HEK293 (cell line): Measurements from ENCODE around the gene SPEF1.

Experiments used
- CTCF ChIA-PET: fragments of 350-600 bp; formaldehyde crosslinking; extraction: SDS; loops from one replicate; lab custom pipeline; 2021; ENCODE audit warnings: antibody characterized with exemption; lab: Yijun Ruan, JAX
- POLR2A ChIA-PET: fragments of 300-600 bp; formaldehyde crosslinking; extraction: SDS; loops from one replicate; lab custom pipeline; 2020; ENCODE audit warnings: antibody characterized with exemption, inconsistent platforms; lab: Yijun Ruan, JAX
- H3K27ac ChIP-seq: fragments of 200-500 bp; sonication (Bioruptor generic); 2 replicates; pipeline ENCODE4 v1.5.1; 2014; ENCODE audit warnings: low read depth, low read length, control low read depth, inconsistent platforms; ENCODE audit errors: extremely low read depth
- H3K36me3 ChIP-seq, 2 experiments: fragments of 200-500 bp in 1 of 2; sonication (Bioruptor generic) in 1 of 2; 1 replicate in 1 of 2; 2 replicates in 1 of 2; pipeline ENCODE4 v1.5.1; 2014 to 2017; ENCODE audit warnings: inconsistent platforms in 2 of 2, low read length in 2 of 2; ENCODE audit not compliant: control insufficient read depth in 2 of 2, insufficient read depth in 1 of 2
- H3K4me1 ChIP-seq: fragments of 200-500 bp; sonication (Bioruptor generic); 2 replicates; pipeline ENCODE4 v1.5.1; 2014; ENCODE audit warnings: mild to moderate bottlenecking, low read length, inconsistent platforms; ENCODE audit not compliant: control insufficient read depth, insufficient read depth
- H3K4me3 ChIP-seq: 2 replicates; pipeline ENCODE4 v1.5.1; 2011; ENCODE audit warnings: low read depth, mild to moderate bottlenecking, control low read depth, low read length, moderate library complexity
- H3K9me3 ChIP-seq: fragments of 200-500 bp; sonication (Bioruptor generic); 2 replicates; pipeline ENCODE4 v1.5.1; 2014; ENCODE audit warnings: low read depth, low read length, inconsistent platforms; ENCODE audit not compliant: control insufficient read depth, insufficient read depth
- BCL11A ChIP-seq: fragments of 450-650 bp; formaldehyde crosslinking; IDR thresholded peaks from 2 replicates; pipeline ENCODE4 v1.5.1; 2016; ENCODE audit warnings: low read depth, missing biosample characterization, missing genetic modification characterization
- KLF7 ChIP-seq: fragments of 450-650 bp; formaldehyde crosslinking; IDR thresholded peaks from 2 replicates; pipeline ENCODE4 v1.5.1; 2016; ENCODE audit warnings: missing biosample characterization, missing genetic modification characterization, borderline replicate concordance
- MZF1 ChIP-seq: fragments of 450-650 bp; formaldehyde crosslinking; IDR thresholded peaks from 2 replicates; pipeline ENCODE4 v1.5.1; 2017; ENCODE audit warnings: missing biosample characterization, missing genetic modification characterization, borderline replicate concordance
- OVOL3 ChIP-seq: fragments of 450-650 bp; formaldehyde crosslinking; IDR thresholded peaks from 2 replicates; pipeline ENCODE4 v1.5.1; 2016; ENCODE audit warnings: missing biosample characterization, missing genetic modification characterization
- RBAK ChIP-seq: fragments of 450-650 bp; formaldehyde crosslinking; IDR thresholded peaks from 2 replicates; pipeline ENCODE4 v1.5.1; 2016; ENCODE audit warnings: missing biosample characterization, missing genetic modification characterization
- ZBTB48 ChIP-seq: fragments of 450-650 bp; formaldehyde crosslinking; IDR thresholded peaks from 2 replicates; pipeline ENCODE4 v1.5.1; 2016; ENCODE audit warnings: missing biosample characterization, missing genetic modification characterization
- ZNF114 ChIP-seq: fragments of 450-650 bp; formaldehyde crosslinking; IDR thresholded peaks from 2 replicates; pipeline ENCODE4 v1.5.0; 2017; ENCODE audit warnings: missing biosample characterization, missing genetic modification characterization
- ZNF175 ChIP-seq: fragments of 450-650 bp; formaldehyde crosslinking; IDR thresholded peaks from 2 replicates; pipeline ENCODE4 v1.5.1; 2016; ENCODE audit warnings: missing biosample characterization, missing genetic modification characterization
- ZNF221 ChIP-seq: fragments of 450-650 bp; formaldehyde crosslinking; IDR thresholded peaks from 2 replicates; pipeline ENCODE4 v1.5.1; 2017; ENCODE audit warnings: missing biosample characterization, missing genetic modification characterization, borderline replicate concordance
- ZNF280C ChIP-seq: fragments of 450-650 bp; formaldehyde crosslinking; IDR thresholded peaks from 2 replicates; pipeline ENCODE4 v1.5.1; 2016; ENCODE audit warnings: missing biosample characterization, missing genetic modification characterization
- ZNF366 ChIP-seq: fragments of 450-650 bp; formaldehyde crosslinking; conservative IDR thresholded peaks from 2 replicates; pipeline ENCODE4 v1.5.1; 2016; ENCODE audit warnings: missing biosample characterization, missing genetic modification characterization
- ZNF394 ChIP-seq: fragments of 450-650 bp; formaldehyde crosslinking; IDR thresholded peaks from 2 replicates; pipeline ENCODE4 v1.5.1; 2016; ENCODE audit warnings: missing biosample characterization, missing genetic modification characterization, mild to moderate bottlenecking, moderate library complexity, borderline replicate concordance
- ZNF416 ChIP-seq: fragments of 450-650 bp; formaldehyde crosslinking; IDR thresholded peaks from 2 replicates; pipeline ENCODE4 v1.5.1; 2016; ENCODE audit warnings: missing biosample characterization, missing genetic modification characterization
- ZNF423 ChIP-seq: fragments of 450-650 bp; formaldehyde crosslinking; IDR thresholded peaks from 2 replicates; pipeline ENCODE4 v1.5.1; 2016; ENCODE audit warnings: missing biosample characterization, missing genetic modification characterization
- ZNF529 ChIP-seq: fragments of 450-650 bp; formaldehyde crosslinking; IDR thresholded peaks from 2 replicates; pipeline ENCODE4 v1.5.1; 2017; ENCODE audit warnings: missing genetic modification characterization, missing biosample characterization; ENCODE audit not compliant: insufficient replicate concordance
- ZNF585B ChIP-seq: fragments of 450-650 bp; formaldehyde crosslinking; IDR thresholded peaks from 2 replicates; pipeline ENCODE4 v1.5.1; 2016; ENCODE audit warnings: missing biosample characterization, missing genetic modification characterization
- ZNF623 ChIP-seq: fragments of 450-650 bp; formaldehyde crosslinking; IDR thresholded peaks from 2 replicates; pipeline ENCODE4 v1.5.1; 2016; ENCODE audit warnings: missing biosample characterization, missing genetic modification characterization
- ZSCAN23 ChIP-seq: fragments of 450-650 bp; formaldehyde crosslinking; IDR thresholded peaks from 2 replicates; pipeline ENCODE4 v1.5.1; 2016; ENCODE audit warnings: missing biosample characterization, missing genetic modification characterization
- TF ChIP-seq, protein P1 (sequence below): fragments of 450-650 bp; formaldehyde crosslinking; conservative IDR thresholded peaks from 2 replicates; pipeline ENCODE4 v1.5.1; 2016; ENCODE audit warnings: low read depth, missing biosample characterization, missing genetic modification characterization
- TF ChIP-seq, protein P2 (sequence below): fragments of 450-650 bp; formaldehyde crosslinking; IDR thresholded peaks from 2 replicates; pipeline ENCODE4 v1.5.1; 2017; ENCODE audit warnings: missing biosample characterization, mild to moderate bottlenecking, missing genetic modification characterization, moderate library complexity
- TF ChIP-seq, protein P3 (sequence below): fragments of 450-650 bp; formaldehyde crosslinking; IDR thresholded peaks from 2 replicates; pipeline ENCODE4 v1.5.1; 2016; ENCODE audit warnings: missing biosample characterization, missing genetic modification characterization

Gene SPEF1

DNA sequence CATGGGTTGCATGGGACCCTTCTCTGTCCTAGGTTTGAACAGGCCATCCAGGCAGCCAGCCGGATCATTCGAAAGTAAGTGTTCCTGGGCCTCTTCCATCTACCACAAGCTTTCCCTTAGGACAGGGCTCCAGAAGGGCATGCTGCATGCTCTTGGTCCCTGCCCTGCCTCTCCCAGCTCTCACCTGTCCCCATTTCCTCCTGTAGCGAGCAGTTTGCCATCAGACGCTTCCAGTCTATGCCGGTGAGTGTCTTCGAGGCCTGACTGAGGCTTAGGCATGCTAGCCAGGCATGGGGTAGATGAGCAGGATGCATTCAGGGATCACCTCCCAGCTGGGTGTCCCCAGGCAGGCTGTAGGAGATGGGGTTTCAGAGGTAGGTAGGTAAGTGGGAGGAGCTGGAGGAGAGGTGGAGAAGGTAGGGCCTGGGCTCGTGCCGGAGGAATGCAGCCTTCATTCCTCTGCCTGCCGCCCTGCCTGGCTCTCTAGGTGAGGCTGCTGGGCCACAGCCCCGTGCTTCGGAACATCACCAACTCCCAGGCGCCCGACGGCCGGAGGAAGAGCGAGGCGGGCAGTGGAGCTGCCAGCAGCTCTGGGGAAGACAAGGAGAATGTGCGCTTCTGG lies 19.1 kb upstream of the SPEF1 start (continued):
- TF ChIP-seq, protein P1, sequence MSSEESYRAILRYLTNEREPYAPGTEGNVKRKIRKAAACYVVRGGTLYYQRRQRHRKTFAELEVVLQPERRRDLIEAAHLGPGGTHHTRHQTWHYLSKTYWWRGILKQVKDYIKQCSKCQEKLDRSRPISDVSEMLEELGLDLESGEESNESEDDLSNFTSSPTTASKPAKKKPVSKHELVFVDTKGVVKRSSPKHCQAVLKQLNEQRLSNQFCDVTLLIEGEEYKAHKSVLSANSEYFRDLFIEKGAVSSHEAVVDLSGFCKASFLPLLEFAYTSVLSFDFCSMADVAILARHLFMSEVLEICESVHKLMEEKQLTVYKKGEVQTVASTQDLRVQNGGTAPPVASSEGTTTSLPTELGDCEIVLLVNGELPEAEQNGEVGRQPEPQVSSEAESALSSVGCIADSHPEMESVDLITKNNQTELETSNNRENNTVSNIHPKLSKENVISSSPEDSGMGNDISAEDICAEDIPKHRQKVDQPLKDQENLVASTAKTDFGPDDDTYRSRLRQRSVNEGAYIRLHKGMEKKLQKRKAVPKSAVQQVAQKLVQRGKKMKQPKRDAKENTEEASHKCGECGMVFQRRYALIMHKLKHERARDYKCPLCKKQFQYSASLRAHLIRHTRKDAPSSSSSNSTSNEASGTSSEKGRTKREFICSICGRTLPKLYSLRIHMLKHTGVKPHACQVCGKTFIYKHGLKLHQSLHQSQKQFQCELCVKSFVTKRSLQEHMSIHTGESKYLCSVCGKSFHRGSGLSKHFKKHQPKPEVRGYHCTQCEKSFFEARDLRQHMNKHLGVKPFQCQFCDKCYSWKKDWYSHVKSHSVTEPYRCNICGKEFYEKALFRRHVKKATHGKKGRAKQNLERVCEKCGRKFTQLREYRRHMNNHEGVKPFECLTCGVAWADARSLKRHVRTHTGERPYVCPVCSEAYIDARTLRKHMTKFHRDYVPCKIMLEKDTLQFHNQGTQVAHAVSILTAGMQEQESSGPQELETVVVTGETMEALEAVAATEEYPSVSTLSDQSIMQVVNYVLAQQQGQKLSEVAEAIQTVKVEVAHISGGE (tag by site-specific recombination), result no peak
- TF ChIP-seq ZNF423 (tag by site-specific recombination) (no peak), ZNF529 (no peak), ZNF366 (tag by site-specific recombination) (no peak), RBAK (tag by site-specific recombination) (no peak)

DNA sequence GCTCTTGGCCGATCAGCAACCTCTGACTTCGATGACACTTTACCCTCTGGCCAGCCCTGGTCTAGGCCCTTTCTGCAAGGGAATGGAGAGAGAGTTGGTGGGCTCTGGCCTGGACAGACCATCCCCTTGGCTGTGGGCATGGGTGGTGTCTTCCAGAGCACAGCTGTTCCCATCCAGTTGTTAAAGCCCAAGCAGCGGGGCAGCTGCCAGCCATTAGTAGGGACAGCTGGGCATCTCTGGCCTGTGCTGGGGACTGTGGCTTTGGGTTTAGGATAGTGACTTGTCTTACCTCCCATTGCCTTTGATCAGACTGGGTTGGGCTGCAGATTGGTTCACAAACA lies 17.6 kb upstream of the SPEF1 start:
- TF ChIP-seq ZBTB48 (tag by site-specific recombination), result no peak
- TF ChIP-seq, protein P2, sequence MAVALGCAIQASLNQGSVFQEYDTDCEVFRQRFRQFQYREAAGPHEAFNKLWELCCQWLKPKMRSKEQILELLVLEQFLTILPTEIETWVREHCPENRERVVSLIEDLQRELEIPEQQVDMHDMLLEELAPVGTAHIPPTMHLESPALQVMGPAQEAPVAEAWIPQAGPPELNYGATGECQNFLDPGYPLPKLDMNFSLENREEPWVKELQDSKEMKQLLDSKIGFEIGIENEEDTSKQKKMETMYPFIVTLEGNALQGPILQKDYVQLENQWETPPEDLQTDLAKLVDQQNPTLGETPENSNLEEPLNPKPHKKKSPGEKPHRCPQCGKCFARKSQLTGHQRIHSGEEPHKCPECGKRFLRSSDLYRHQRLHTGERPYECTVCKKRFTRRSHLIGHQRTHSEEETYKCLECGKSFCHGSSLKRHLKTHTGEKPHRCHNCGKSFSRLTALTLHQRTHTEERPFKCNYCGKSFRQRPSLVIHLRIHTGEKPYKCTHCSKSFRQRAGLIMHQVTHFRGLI (tag by site-specific recombination), result 0 out of 2 replicates have a peak, but pooled peaks have one; percentile 21
- ChIA-PET CTCF (interaction anchor here (0.6 to 0.9 kb wide), 2 partner anchors 21 to 57 kb away, joined by 6 read pairs; partner anchors contain the start of gene AP5S1), POLR2A (no interaction called here)
- Histone ChIP-seq H3K27ac (no peak overlapping the region), H3K9me3 (no peaks in the 10 kb centered on the region), H3K4me1 (peaks cover 12% of the 10 kb centered on the region), H3K36me3 (peaks cover 19 to 66% of the 10 kb centered on the region in 2 experiments), H3K4me3 (no peak overlapping the region)

DNA sequence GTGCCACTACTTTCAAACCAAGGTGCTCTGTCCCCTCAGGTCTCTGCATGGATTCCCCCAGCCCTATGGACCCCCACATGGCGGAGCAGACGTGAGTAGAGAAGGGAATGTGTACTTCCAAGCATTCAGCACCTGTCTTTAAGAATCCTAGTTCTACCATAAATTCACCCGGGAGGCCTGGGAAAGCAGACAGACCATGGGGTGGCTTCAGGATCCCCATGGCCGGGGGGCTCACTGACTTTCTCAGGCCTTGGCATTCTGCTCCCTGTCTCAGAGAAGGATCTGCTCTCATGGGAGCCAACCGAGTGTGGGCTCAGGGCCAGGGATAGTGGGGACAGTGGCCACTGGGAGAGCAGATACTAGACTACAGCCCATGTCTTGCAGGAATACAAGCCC lies 17.1 kb upstream of the SPEF1 start:
- TF ChIP-seq, protein P3, sequence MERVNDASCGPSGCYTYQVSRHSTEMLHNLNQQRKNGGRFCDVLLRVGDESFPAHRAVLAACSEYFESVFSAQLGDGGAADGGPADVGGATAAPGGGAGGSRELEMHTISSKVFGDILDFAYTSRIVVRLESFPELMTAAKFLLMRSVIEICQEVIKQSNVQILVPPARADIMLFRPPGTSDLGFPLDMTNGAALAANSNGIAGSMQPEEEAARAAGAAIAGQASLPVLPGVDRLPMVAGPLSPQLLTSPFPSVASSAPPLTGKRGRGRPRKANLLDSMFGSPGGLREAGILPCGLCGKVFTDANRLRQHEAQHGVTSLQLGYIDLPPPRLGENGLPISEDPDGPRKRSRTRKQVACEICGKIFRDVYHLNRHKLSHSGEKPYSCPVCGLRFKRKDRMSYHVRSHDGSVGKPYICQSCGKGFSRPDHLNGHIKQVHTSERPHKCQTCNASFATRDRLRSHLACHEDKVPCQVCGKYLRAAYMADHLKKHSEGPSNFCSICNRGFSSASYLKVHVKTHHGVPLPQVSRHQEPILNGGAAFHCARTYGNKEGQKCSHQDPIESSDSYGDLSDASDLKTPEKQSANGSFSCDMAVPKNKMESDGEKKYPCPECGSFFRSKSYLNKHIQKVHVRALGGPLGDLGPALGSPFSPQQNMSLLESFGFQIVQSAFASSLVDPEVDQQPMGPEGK (tag by site-specific recombination), result no peak
- TF ChIP-seq KLF7 (tag by site-specific recombination), result no peak
- TF ChIP-seq ZNF394 (tag by site-specific recombination), result no peak
- no peak for TF ChIP-seq ZNF529
- no peak for TF ChIP-seq ZNF623 (tag by site-specific recombination)
- TF ChIP-seq ZNF114 (tag by site-specific recombination), result no peak
- TF ChIP-seq ZNF280C (tag by site-specific recombination), result no peak
- no peak for TF ChIP-seq ZSCAN23 (tag by site-specific recombination)
- no peak for TF ChIP-seq ZNF416
- no peak for TF ChIP-seq BCL11A (tag by site-specific recombination)
- no peak for TF ChIP-seq ZNF585B (tag by site-specific recombination)
- TF ChIP-seq ZNF175 (tag by site-specific recombination), result no peak
- TF ChIP-seq OVOL3 (tag by site-specific recombination), result no peak
- TF ChIP-seq MZF1 (tag by site-specific recombination), result no peak
- no peak for TF ChIP-seq ZNF221 (tag by site-specific recombination)
- TF ChIP-seq, all 188 proteins: peak for 0
- ChIA-PET CTCF (no interaction called here), POLR2A (interaction anchor here (0.7 kb wide), 1 partner anchor 10 kb away, joined by 4 read pairs; no protein-coding TSS in a partner anchor)
- Histone ChIP-seq H3K9me3 (no peaks in the 10 kb centered on the region), H3K4me3 (no peak overlapping the region), H3K27ac (no peak overlapping the region), H3K4me1 (peaks cover 12% of the 10 kb centered on the region), H3K36me3 (peaks cover 14 to 61% of the 10 kb centered on the region in 2 experiments)
